HepG2 (cell line): ENCODE results near the gene TFB1M. TPM values are rescaled to one million over a fixed set of nuclear protein-coding genes. Genes with fewer than 3 reads are reported as not detected.

Experiments used
- AGO2 ChIP-seq: fragments of 200-400 bp; formaldehyde crosslinking; optimal IDR thresholded peaks from 2 replicates; pipeline ENCODE3; 2017; ENCODE audit warnings: mild to moderate bottlenecking, low read depth, low read length, moderate library complexity
- DNMT1 ChIP-seq: sonication (generic); formaldehyde crosslinking; IDR thresholded peaks from 2 replicates; pipeline ENCODE4 v1.5.1; 2020; ENCODE audit warnings: mild to moderate bottlenecking, missing genetic modification reagents
- FOXK1 ChIP-seq: sonication (generic); formaldehyde crosslinking; IDR thresholded peaks from 2 replicates; pipeline ENCODE4 v1.4.0; 2020; ENCODE audit warnings: low read depth, missing genetic modification reagents, borderline replicate concordance
- HIVEP1 ChIP-seq: sonication (generic); formaldehyde crosslinking; IDR thresholded peaks from 2 replicates; pipeline ENCODE4 v1.4.0; 2020; ENCODE audit warnings: mild to moderate bottlenecking, missing genetic modification reagents
- POLR2G ChIP-seq: fragments of 200-400 bp; formaldehyde crosslinking; IDR thresholded peaks from 2 replicates; pipeline ENCODE4 v1.6.1; 2018; ENCODE audit warnings: mild to moderate bottlenecking, low read depth, low read length, moderate library complexity
- SNAI1 ChIP-seq: sonication (generic); formaldehyde crosslinking; IDR thresholded peaks from 2 replicates; pipeline ENCODE4 v1.5.0; 2020; ENCODE audit warnings: mild to moderate bottlenecking, missing genetic modification reagents, borderline replicate concordance
- ZFP41 ChIP-seq: sonication (generic); formaldehyde crosslinking; IDR thresholded peaks from 2 replicates; pipeline ENCODE4 v1.4.0; 2020; ENCODE audit warnings: mild to moderate bottlenecking, missing genetic modification reagents, borderline replicate concordance
- ZNF235 ChIP-seq: sonication (generic); formaldehyde crosslinking; IDR thresholded peaks from 2 replicates; pipeline ENCODE4 v1.8.1; 2023; ENCODE audit warnings: mild to moderate bottlenecking, missing genetic modification reagents, borderline replicate concordance
- ZNF329 ChIP-seq: sonication (generic); formaldehyde crosslinking; IDR thresholded peaks from 2 replicates; pipeline ENCODE4 v1.9.0; 2021; ENCODE audit warnings: low read depth, mild to moderate bottlenecking, missing genetic modification reagents
- ZNF513 ChIP-seq: sonication (generic); formaldehyde crosslinking; conservative IDR thresholded peaks from 2 replicates; pipeline ENCODE4 v1.5.0; 2020; ENCODE audit warnings: missing genetic modification reagents
- ZNF746 ChIP-seq: sonication (generic); formaldehyde crosslinking; IDR thresholded peaks from 2 replicates; pipeline ENCODE4 v1.8.0; 2022; ENCODE audit warnings: mild to moderate bottlenecking, missing genetic modification reagents
- ZNF780A ChIP-seq: sonication (generic); formaldehyde crosslinking; IDR thresholded peaks from 2 replicates; pipeline ENCODE4 v1.8.0; 2022; ENCODE audit warnings: mild to moderate bottlenecking, missing genetic modification reagents, moderate library complexity
- polyA plus RNA-seq, 8 experiments: library from polyadenylated mRNA; depleted of rRNA in 3 of 8; stranded (reverse) in 7 of 8; unstranded in 1 of 8; fragments of >200 nt; fragmentation: Illumina TruSeq in 4 of 8; extraction: Trizol in 4 of 8; gene quantifications; 2 replicates each; pipeline versions ENCODE4 v1.2.1 to v1.2.3, GENCODE V29; 2011 to 2016; ENCODE audit warnings: low read depth in 4 of 8, missing spikeins in 1 of 8, mixed read lengths in 1 of 8; ENCODE audit not compliant: insufficient read depth in 1 of 8
- total RNA-seq, 5 experiments: library from RNA; depleted of rRNA; stranded (reverse); fragments of >200 nt; fragmentation: Illumina TruSeq; extraction: Trizol; gene quantifications; 2 replicates each; pipeline ENCODE4 v1.2.3, GENCODE V29; 2016; ENCODE audit warnings: low read depth in 1 of 5
- TF ChIP-seq, protein P1 (sequence below): sonication (generic); formaldehyde crosslinking; IDR thresholded peaks from 2 replicates; pipeline ENCODE4 v1.8.0; 2022; ENCODE audit warnings: missing genetic modification reagents, mild to moderate bottlenecking, moderate library complexity, borderline replicate concordance
- TF ChIP-seq, protein P2 (sequence below): sonication (generic); formaldehyde crosslinking; IDR thresholded peaks from 2 replicates; pipeline ENCODE4 v1.4.0; 2020; ENCODE audit warnings: missing genetic modification reagents, borderline replicate concordance
- TF ChIP-seq, protein P3 (sequence below): sonication (generic); formaldehyde crosslinking; IDR thresholded peaks from 2 replicates; pipeline ENCODE4 v1.9.0; 2021; ENCODE audit warnings: missing genetic modification reagents, borderline replicate concordance
- TF ChIP-seq, protein P4 (sequence below): sonication (generic); formaldehyde crosslinking; IDR thresholded peaks from 2 replicates; pipeline ENCODE4 v1.8.0; 2022; ENCODE audit warnings: missing genetic modification reagents, mild to moderate bottlenecking, inconsistent platforms, borderline replicate concordance

The TFB1M gene
- total and polyA plus RNA-seq, 2 of the 13 experiments (the other 11 are each of a cell fraction or from before 2014, with no cell fraction given) = 91.4 to 122 TPM

- TF ChIP-seq ZNF235 (CRISPR knock-in tag) (no peak), ZNF329 (CRISPR knock-in tag) (no peak), FOXK1 (CRISPR knock-in tag) (no peak), SNAI1 (CRISPR knock-in tag) (no peak), ZNF746 (CRISPR knock-in tag) (no peak), ZNF513 (CRISPR knock-in tag) (no peak), AGO2 (no peak), ZFP41 (CRISPR knock-in tag) (no peak), HIVEP1 (CRISPR knock-in tag) (no peak), POLR2G (peak; percentile 22; the same call in 1 of the 2 replicates), DNMT1 (CRISPR knock-in tag) (no peak), ZNF780A (no peak)
- TF ChIP-seq, protein P1, sequence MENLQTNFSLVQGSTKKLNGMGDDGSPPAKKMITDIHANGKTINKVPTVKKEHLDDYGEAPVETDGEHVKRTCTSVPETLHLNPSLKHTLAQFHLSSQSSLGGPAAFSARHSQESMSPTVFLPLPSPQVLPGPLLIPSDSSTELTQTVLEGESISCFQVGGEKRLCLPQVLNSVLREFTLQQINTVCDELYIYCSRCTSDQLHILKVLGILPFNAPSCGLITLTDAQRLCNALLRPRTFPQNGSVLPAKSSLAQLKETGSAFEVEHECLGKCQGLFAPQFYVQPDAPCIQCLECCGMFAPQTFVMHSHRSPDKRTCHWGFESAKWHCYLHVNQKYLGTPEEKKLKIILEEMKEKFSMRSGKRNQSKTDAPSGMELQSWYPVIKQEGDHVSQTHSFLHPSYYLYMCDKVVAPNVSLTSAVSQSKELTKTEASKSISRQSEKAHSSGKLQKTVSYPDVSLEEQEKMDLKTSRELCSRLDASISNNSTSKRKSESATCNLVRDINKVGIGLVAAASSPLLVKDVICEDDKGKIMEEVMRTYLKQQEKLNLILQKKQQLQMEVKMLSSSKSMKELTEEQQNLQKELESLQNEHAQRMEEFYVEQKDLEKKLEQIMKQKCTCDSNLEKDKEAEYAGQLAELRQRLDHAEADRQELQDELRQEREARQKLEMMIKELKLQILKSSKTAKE (CRISPR knock-in tag) = no peak
- TF ChIP-seq, protein P2, sequence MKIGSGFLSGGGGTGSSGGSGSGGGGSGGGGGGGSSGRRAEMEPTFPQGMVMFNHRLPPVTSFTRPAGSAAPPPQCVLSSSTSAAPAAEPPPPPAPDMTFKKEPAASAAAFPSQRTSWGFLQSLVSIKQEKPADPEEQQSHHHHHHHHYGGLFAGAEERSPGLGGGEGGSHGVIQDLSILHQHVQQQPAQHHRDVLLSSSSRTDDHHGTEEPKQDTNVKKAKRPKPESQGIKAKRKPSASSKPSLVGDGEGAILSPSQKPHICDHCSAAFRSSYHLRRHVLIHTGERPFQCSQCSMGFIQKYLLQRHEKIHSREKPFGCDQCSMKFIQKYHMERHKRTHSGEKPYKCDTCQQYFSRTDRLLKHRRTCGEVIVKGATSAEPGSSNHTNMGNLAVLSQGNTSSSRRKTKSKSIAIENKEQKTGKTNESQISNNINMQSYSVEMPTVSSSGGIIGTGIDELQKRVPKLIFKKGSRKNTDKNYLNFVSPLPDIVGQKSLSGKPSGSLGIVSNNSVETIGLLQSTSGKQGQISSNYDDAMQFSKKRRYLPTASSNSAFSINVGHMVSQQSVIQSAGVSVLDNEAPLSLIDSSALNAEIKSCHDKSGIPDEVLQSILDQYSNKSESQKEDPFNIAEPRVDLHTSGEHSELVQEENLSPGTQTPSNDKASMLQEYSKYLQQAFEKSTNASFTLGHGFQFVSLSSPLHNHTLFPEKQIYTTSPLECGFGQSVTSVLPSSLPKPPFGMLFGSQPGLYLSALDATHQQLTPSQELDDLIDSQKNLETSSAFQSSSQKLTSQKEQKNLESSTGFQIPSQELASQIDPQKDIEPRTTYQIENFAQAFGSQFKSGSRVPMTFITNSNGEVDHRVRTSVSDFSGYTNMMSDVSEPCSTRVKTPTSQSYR (CRISPR knock-in tag) = no peak
- TF ChIP-seq, protein P3, sequence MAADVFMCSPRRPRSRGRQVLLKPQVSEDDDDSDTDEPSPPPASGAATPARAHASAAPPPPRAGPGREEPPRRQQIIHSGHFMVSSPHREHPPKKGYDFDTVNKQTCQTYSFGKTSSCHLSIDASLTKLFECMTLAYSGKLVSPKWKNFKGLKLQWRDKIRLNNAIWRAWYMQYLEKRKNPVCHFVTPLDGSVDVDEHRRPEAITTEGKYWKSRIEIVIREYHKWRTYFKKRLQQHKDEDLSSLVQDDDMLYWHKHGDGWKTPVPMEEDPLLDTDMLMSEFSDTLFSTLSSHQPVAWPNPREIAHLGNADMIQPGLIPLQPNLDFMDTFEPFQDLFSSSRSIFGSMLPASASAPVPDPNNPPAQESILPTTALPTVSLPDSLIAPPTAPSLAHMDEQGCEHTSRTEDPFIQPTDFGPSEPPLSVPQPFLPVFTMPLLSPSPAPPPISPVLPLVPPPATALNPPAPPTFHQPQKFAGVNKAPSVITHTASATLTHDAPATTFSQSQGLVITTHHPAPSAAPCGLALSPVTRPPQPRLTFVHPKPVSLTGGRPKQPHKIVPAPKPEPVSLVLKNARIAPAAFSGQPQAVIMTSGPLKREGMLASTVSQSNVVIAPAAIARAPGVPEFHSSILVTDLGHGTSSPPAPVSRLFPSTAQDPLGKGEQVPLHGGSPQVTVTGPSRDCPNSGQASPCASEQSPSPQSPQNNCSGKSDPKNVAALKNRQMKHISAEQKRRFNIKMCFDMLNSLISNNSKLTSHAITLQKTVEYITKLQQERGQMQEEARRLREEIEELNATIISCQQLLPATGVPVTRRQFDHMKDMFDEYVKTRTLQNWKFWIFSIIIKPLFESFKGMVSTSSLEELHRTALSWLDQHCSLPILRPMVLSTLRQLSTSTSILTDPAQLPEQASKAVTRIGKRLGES (CRISPR knock-in tag) = no peak
- TF ChIP-seq, protein P4, sequence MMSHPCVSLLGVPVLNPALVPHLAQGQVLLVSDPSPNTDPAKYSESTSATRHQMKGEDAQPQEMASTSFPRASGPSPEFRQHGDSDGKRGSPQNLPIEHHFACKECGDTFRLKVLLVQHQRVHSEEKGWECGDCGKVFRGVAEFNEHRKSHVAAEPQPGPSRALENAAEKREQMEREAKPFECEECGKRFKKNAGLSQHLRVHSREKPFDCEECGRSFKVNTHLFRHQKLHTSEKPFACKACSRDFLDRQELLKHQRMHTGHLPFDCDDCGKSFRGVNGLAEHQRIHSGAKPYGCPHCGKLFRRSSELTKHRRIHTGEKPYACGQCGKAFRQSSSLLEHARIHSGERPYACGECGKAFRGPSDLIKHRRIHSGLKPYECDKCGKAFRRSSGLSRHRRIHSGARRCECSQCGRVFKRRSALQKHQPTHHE = no peak
These were observed 67.5 kb downstream of the TFB1M start (continued) for GRCh38 chr6:155246825-155247224.
